Measurements from ENCODE around the gene SDC3. TPM values are rescaled to one million over a fixed set of nuclear protein-coding genes. Genes with fewer than 3 reads are reported as not detected.
A peak's percentile ranks its signal among the peaks of the same experiment; 100 is the strongest.

The SDC3 gene
- polyA plus RNA-seq, 3 donors: 0.05 to 1.2 (median 0.12) TPM

GRCh38 chr1:30948278-30948677 lies 39.7 kb upstream of the SDC3 start:
- Histone ChIP-seq H3K4me2 (replicated peaks; ENCODE audit: extremely low read depth, low read length, poor library complexity, severe bottlenecking) (no peak overlapping the region), H3K27me3 (ENCODE audit: control insufficient read depth in 2 of 2, insufficient read depth in 2 of 2, low read length in 2 of 2) (no peaks in the 10 kb centered on the region), H3K4me1 (ENCODE audit: control insufficient read depth in 1 of 2, insufficient read depth in 2 of 2, low read length in 2 of 2) (no peaks in the 10 kb centered on the region), H3K9ac (ENCODE audit: insufficient read depth, low read length, poor library complexity, severe bottlenecking) (no peak overlapping the region), H4K20me1 (ENCODE audit: insufficient read depth, low read length) (peaks cover 75% of the 10 kb centered on the region), H3K27ac (ENCODE audit: low read depth in 1 of 2, low read length in 2 of 2) (no peak overlapping the region), H3K79me2 (ENCODE audit: insufficient read depth, low read length) (peaks cover 7% of the 10 kb centered on the region), H2AFZ (ENCODE audit: insufficient read depth, low read depth, low read length, poor library complexity, severe bottlenecking) (no peak overlapping the region), H3K4me3 (replicated peaks in 1 of 3; ENCODE audit: low read depth in 2 of 3, low read length in 3 of 3) (no peak overlapping the region), H3K9me3 (replicated peaks in 1 of 2; ENCODE audit: control insufficient read depth in 1 of 2, insufficient read depth in 1 of 2, low read length in 2 of 2) (no peaks in the 10 kb centered on the region), H3K36me3 (replicated peaks in 1 of 2; ENCODE audit: control insufficient read depth in 1 of 2, insufficient read depth in 2 of 2, low read length in 2 of 2) (peaks cover 83 to 95% of the 10 kb centered on the region in 2 donors)
- Mint-ChIP-seq H3K36me3 (peaks cover 81 to 92% of the 10 kb centered on the region in 2 donors), H3K9me3 (no peaks in the 10 kb centered on the region), H3K4me1 (no peaks in the 10 kb centered on the region), H3K27ac (peak overlapping the region in 3 of 7 donors; percentile 5 to 47 (median 25)), H3K27me3 (ENCODE audit: low read depth in 3 of 3) (no peaks in the 10 kb centered on the region), H3K4me3 (no peak overlapping the region)
- intact Hi-C loops (cut with micrococcal nuclease): no loop called here
- TF ChIP-seq CTCF (IDR thresholded peaks at IDR 0.05): no peak
- WGBS (ENCODE audit: insufficient coverage): 100% methylated on average over 1 of the region's 3 CpGs
- no peak for DNase-seq

- H3K9me3 ChIP-seq (replicated peaks in 1 of 2; ENCODE audit: control insufficient read depth in 1 of 2, insufficient read depth in 1 of 2, low read length in 2 of 2): no peaks in the 10 kb centered on the region
- no peak overlapping the region for H3K4me2 ChIP-seq (replicated peaks; ENCODE audit: extremely low read depth, low read length, poor library complexity, severe bottlenecking)
- H3K4me3 ChIP-seq (replicated peaks in 1 of 3; ENCODE audit: low read depth in 2 of 3, low read length in 3 of 3): no peak overlapping the region
- no peak for TF ChIP-seq CTCF (IDR thresholded peaks at IDR 0.05)
- Mint-ChIP-seq H3K9me3 (no peaks in the 10 kb centered on the region), H3K27me3 (ENCODE audit: low read depth in 3 of 3) (no peaks in the 10 kb centered on the region), H3K36me3 (peaks cover 77 to 93% of the 10 kb centered on the region in 2 donors), H3K27ac (no peak overlapping the region), H3K4me1 (no peaks in the 10 kb centered on the region), H3K4me3 (no peak overlapping the region)
- DNase-seq: no peak
- no peaks in the 10 kb centered on the region for H3K27me3 ChIP-seq (ENCODE audit: control insufficient read depth in 2 of 2, insufficient read depth in 2 of 2, low read length in 2 of 2)
- H3K9ac ChIP-seq (ENCODE audit: insufficient read depth, low read length, poor library complexity, severe bottlenecking): no peak overlapping the region
- H4K20me1 ChIP-seq (ENCODE audit: insufficient read depth, low read length): peaks cover 75% of the 10 kb centered on the region
- H3K36me3 ChIP-seq (replicated peaks in 1 of 2; ENCODE audit: control insufficient read depth in 1 of 2, insufficient read depth in 2 of 2, low read length in 2 of 2): peaks cover 84 to 97% of the 10 kb centered on the region in 2 donors
- intact Hi-C loops (cut with micrococcal nuclease): no loop called here
- H3K4me1 ChIP-seq (ENCODE audit: control insufficient read depth in 1 of 2, insufficient read depth in 2 of 2, low read length in 2 of 2): no peaks in the 10 kb centered on the region
- peaks cover 7% of the 10 kb centered on the region for H3K79me2 ChIP-seq (ENCODE audit: insufficient read depth, low read length)
- H2AFZ ChIP-seq (ENCODE audit: insufficient read depth, low read depth, low read length, poor library complexity, severe bottlenecking): no peak overlapping the region
- H3K27ac ChIP-seq (ENCODE audit: low read depth in 1 of 2, low read length in 2 of 2): peak overlapping the region in 1 of 2 donors; percentile 17
These were observed 38.7 kb upstream of the SDC3 start for GRCh38 chr1:30947212-30947611.

All from CD14-positive monocyte (primary cell).